Stomach smooth muscle (tissue), 2 donors: ENCODE results near the gene CNN2.

Experiments used
- H3K27ac ChIP-seq: one replicate; pipeline ENCODE4 v1.7.0; 2013; ENCODE audit warnings: mild to moderate bottlenecking, low read length, inconsistent platforms
- H3K27me3 ChIP-seq, 2 donors: one replicate each; pipeline ENCODE4 v1.7.0; 2013; ENCODE audit warnings: low read length in 2 of 2; ENCODE audit not compliant: insufficient read depth in 2 of 2, control insufficient read depth in 1 of 2
- H3K36me3 ChIP-seq, 2 donors: one replicate each; pipeline ENCODE4 v1.7.0; 2013; ENCODE audit warnings: low read length in 2 of 2; ENCODE audit not compliant: control insufficient read depth in 2 of 2, insufficient read depth in 2 of 2
- H3K4me1 ChIP-seq: one replicate; pipeline ENCODE4 v1.7.0; 2013; ENCODE audit warnings: low read length; ENCODE audit not compliant: control insufficient read depth, insufficient read depth
- H3K4me3 ChIP-seq, 2 donors: one replicate each; pipeline ENCODE4 v1.7.0; 2013; ENCODE audit warnings: low read length in 2 of 2
- H3K9ac ChIP-seq, 2 donors: one replicate each; pipeline ENCODE4 v1.7.0; 2013; ENCODE audit warnings: low read length in 2 of 2, mild to moderate bottlenecking in 1 of 2
- H3K9me3 ChIP-seq, 2 donors: one replicate each; pipeline ENCODE4 v1.7.0; 2013; ENCODE audit warnings: low read length in 2 of 2; ENCODE audit not compliant: control insufficient read depth in 2 of 2
- donor health status: healthy.
- donor health status: Pancreatic carcinoma.

CNN2 gene

GRCh38 chr19:1025960-1026782, at the start of gene CNN2:
Gene CNN2, plus strand, starts transcription at chr19:1026608. Its CDS starts 54 bp downstream, at chr19:1026662.
- Histone ChIP-seq H3K27me3 (no peaks in the 10 kb centered on the region), H3K9ac (peak within 1 kb of the TSS; percentile 95 to 99), H3K36me3 (peaks cover 0 to 3% of the 10 kb centered on the region in 2 donors)

GRCh38 chr19:977058-977464, 49.3 kb upstream of the CNN2 start:
- H3K9me3 ChIP-seq: no peaks in the 10 kb centered on the region

More at GRCh38 chr19:1025960-1026782, at the start of gene CNN2:
- Histone ChIP-seq H3K27ac (peak within 1 kb of the TSS; percentile 98), H3K4me1 (peaks cover 36% of the 10 kb centered on the region), H3K4me3 (peak within 1 kb of the TSS; percentile 93 to 94), H3K9me3 (no peaks in the 10 kb centered on the region)

GRCh38 chr19:979318-979741, 47.1 kb upstream of the CNN2 start:
- no peaks in the 10 kb centered on the region for H3K36me3 ChIP-seq
- H3K4me1 ChIP-seq: peaks cover 14% of the 10 kb centered on the region
- H3K27ac ChIP-seq: no peak overlapping the region
- H3K27me3 ChIP-seq: no peaks in the 10 kb centered on the region
- H3K9ac ChIP-seq: no peak overlapping the region
- no peak overlapping the region for H3K4me3 ChIP-seq
- no peaks in the 10 kb centered on the region for H3K9me3 ChIP-seq

More at GRCh38 chr19:977058-977464, 49.3 kb upstream of the CNN2 start:
- Histone ChIP-seq H3K36me3 (no peaks in the 10 kb centered on the region), H3K9ac (no peak overlapping the region), H3K4me1 (no peaks in the 10 kb centered on the region), H3K27ac (no peak overlapping the region), H3K4me3 (no peak overlapping the region), H3K27me3 (no peaks in the 10 kb centered on the region)

GRCh38 chr19:980133-980998, 46.0 kb upstream of the CNN2 start:
- Histone ChIP-seq H3K9me3 (no peaks in the 10 kb centered on the region), H3K36me3 (no peaks in the 10 kb centered on the region), H3K27me3 (no peaks in the 10 kb centered on the region), H3K4me1 (peaks cover 22% of the 10 kb centered on the region), H3K27ac (no peak overlapping the region), H3K4me3 (no peak overlapping the region), H3K9ac (no peak overlapping the region)

- Histone ChIP-seq H3K9me3 (no peaks in the 10 kb centered on the region), H3K36me3 (peaks cover 0 to 6% of the 10 kb centered on the region in 2 donors), H3K9ac (no peak overlapping the region), H3K27me3 (no peaks in the 10 kb centered on the region), H3K4me1 (peaks cover 23% of the 10 kb centered on the region), H3K27ac (no peak overlapping the region), H3K4me3 (peak overlapping the region in 1 of 2 donors; percentile 66)
These were observed 43.7 kb upstream of the CNN2 start for GRCh38 chr19:982567-983170.

- Histone ChIP-seq H3K4me1 (peaks cover 23% of the 10 kb centered on the region), H3K9ac (peak within 1 kb of the TSS; percentile 73 to 87), H3K36me3 (peaks cover 0 to 6% of the 10 kb centered on the region in 2 donors), H3K4me3 (peak within 1 kb of the TSS; percentile 81 to 88), H3K9me3 (no peaks in the 10 kb centered on the region), H3K27ac (peak within 1 kb of the TSS; percentile 85), H3K27me3 (no peaks in the 10 kb centered on the region)
These were observed 42.0 kb upstream of the CNN2 start, which contains the start of gene WDR18 for GRCh38 chr19:984165-984967. Gene WDR18, plus strand, starts transcription at chr19:984345. Its CDS starts 9 bp downstream, at chr19:984354.

GRCh38 chr19:986083-986482, 40.3 kb upstream of the CNN2 start:
- Histone ChIP-seq H3K9me3 (no peaks in the 10 kb centered on the region), H3K27me3 (no peaks in the 10 kb centered on the region), H3K36me3 (peaks cover 7 to 17% of the 10 kb centered on the region in 2 donors), H3K4me1 (peaks cover 23% of the 10 kb centered on the region), H3K9ac (no peak overlapping the region), H3K4me3 (no peak overlapping the region), H3K27ac (no peak overlapping the region)

GRCh38 chr19:988081-988480, 38.3 kb upstream of the CNN2 start:
- Histone ChIP-seq H3K27ac (no peak overlapping the region), H3K36me3 (peaks cover 7 to 17% of the 10 kb centered on the region in 2 donors), H3K4me1 (peaks cover 17% of the 10 kb centered on the region), H3K9ac (no peak overlapping the region), H3K9me3 (no peaks in the 10 kb centered on the region), H3K27me3 (no peaks in the 10 kb centered on the region), H3K4me3 (no peak overlapping the region)

GRCh38 chr19:988510-988909, 37.9 kb upstream of the CNN2 start:
- Histone ChIP-seq H3K4me1 (peaks cover 15% of the 10 kb centered on the region), H3K9ac (no peak overlapping the region), H3K27ac (no peak overlapping the region), H3K4me3 (no peak overlapping the region), H3K36me3 (peaks cover 7 to 17% of the 10 kb centered on the region in 2 donors), H3K27me3 (no peaks in the 10 kb centered on the region), H3K9me3 (no peaks in the 10 kb centered on the region)
